GM12872 (cell line): Measurements from ENCODE around the gene FAM3C.
A peak's percentile ranks its signal among the peaks of the same experiment; 100 is the strongest.

Experiments
- TF ChIP-seq, protein P1 (sequence below): IDR thresholded peaks from 3 replicates; pipeline ENCODE4 v1.5.1; 2011; ENCODE audit warnings: low read depth, mild to moderate bottlenecking, low read length, moderate library complexity; ENCODE audit not compliant: insufficient read depth

Gene FAM3C

DNA sequence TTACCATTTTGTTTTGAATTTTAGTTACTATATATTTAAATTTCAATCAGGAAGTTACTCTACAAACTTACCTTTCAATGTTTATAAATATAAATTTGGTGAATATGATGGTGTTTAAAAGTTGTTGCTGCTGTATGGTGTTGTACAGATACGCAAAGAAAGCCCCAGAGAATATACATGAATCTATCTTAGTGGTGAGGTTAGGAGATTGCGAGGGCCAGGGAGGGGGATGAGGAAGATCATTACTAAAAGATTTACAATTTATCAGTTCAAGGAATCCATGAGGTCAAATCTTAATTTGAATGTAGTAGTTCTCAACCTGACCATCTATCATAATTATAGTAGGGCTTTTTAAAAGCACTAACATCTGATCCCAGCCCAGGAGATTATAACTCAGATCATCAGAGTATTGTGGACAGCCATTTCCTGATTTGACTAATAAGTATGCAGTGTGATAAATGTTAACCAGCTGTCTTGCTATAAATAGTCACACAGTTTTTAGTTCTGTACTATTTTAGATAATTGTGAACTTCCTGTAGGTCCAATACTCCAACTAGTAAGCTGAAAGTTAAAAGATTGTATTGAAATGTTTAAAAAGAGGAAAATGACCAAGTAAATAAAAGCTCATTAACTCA is 23.6 kb downstream of the FAM3C start:
- TF ChIP-seq, protein P1, sequence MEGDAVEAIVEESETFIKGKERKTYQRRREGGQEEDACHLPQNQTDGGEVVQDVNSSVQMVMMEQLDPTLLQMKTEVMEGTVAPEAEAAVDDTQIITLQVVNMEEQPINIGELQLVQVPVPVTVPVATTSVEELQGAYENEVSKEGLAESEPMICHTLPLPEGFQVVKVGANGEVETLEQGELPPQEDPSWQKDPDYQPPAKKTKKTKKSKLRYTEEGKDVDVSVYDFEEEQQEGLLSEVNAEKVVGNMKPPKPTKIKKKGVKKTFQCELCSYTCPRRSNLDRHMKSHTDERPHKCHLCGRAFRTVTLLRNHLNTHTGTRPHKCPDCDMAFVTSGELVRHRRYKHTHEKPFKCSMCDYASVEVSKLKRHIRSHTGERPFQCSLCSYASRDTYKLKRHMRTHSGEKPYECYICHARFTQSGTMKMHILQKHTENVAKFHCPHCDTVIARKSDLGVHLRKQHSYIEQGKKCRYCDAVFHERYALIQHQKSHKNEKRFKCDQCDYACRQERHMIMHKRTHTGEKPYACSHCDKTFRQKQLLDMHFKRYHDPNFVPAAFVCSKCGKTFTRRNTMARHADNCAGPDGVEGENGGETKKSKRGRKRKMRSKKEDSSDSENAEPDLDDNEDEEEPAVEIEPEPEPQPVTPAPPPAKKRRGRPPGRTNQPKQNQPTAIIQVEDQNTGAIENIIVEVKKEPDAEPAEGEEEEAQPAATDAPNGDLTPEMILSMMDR = no peak

- TF ChIP-seq, protein P1 = no peak
These were observed 24.2 kb downstream of the FAM3C start for GRCh38 chr7:121371883-121372282.

- TF ChIP-seq, protein P1 = no peak
These were observed 24.7 kb downstream of the FAM3C start for GRCh38 chr7:121371367-121371766.

DNA sequence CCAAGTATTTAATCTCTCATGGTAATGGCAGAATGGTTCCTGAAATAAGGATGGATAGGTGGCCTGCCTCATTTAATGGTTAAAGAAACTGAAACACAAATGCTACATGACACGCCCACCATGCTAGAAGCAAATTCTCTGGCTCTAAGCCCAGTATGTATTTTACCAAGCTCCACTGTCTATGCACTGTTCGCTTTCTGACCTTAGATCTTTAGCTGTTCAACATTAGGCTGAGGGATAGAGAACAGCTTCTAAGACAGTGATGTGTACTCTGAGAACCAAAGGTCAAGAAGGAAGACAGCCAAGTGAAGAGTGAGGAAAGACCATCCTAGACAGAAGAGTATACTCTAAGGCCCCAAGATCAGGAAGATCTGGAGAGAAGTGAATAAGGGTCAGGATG is 26.6 kb downstream of the FAM3C start:
- TF ChIP-seq, protein P1 = no peak

DNA sequence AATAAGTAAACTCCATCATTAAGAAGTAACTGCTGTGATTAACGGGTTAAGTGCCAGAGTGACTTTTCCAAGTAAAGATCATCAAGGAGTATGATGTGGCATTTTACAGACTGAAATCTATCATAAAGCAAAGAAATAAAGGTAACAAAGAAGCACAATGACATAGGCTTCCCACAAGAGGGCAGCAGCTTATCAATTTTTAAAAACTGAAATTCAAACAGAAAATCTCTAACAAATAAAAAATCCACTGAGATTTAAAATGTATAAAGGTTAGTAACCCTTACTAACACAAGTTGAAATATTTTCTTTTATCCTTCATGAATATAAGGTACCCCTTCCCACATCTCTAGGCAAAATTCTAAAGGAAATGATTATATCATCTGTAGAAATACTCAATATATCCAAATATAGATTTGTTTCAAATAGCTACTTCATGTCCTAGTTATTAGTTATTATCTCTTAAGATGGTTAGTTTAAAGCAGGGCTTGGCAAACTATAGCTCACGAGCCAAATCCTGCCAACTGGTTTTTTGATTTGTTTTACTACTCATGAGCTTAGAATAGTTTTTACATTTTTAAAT is 29.2 kb downstream of the FAM3C start:
- TF ChIP-seq, protein P1 = peak; percentile 58; the same call in 2 of the 3 replicates

GRCh38 chr7:121360564-121360963 is 35.5 kb downstream of the FAM3C start:
- TF ChIP-seq, protein P1 = no peak

- TF ChIP-seq, protein P1 = no peak
These were observed 40.5 kb downstream of the FAM3C start for GRCh38 chr7:121355574-121355973.
